ENCODE results near the gene KNSTRN. TPM values are rescaled to one million over a fixed set of nuclear protein-coding genes. Genes with fewer than 3 reads are reported as not detected.
A peak's percentile ranks its signal among the peaks of the same experiment; 100 is the strongest.

Gene KNSTRN
- total and polyA plus RNA-seq, 3 donors from 2014 or later, result 39.6 to 125 (median 66.9) TPM

- Histone ChIP-seq H3K4me1 (peaks cover 37% of the 10 kb centered on the region), H3K4me3 (peak overlapping the region; percentile 37 to 58), H3K27me3 (no peaks in the 10 kb centered on the region), H3K9me3 (no peaks in the 10 kb centered on the region), H3K27ac (peak overlapping the region in 1 of 2 donors; percentile 53), H3K36me3 (ENCODE audit: low read depth, missing control alignments) (no peaks in the 10 kb centered on the region)
- WGBS, 2 donors, result 17 to 29% methylated on average over 10 to 15 of the region's 15 CpGs
- DNase-seq, result no peak
- TF ChIP-seq, protein P1, sequence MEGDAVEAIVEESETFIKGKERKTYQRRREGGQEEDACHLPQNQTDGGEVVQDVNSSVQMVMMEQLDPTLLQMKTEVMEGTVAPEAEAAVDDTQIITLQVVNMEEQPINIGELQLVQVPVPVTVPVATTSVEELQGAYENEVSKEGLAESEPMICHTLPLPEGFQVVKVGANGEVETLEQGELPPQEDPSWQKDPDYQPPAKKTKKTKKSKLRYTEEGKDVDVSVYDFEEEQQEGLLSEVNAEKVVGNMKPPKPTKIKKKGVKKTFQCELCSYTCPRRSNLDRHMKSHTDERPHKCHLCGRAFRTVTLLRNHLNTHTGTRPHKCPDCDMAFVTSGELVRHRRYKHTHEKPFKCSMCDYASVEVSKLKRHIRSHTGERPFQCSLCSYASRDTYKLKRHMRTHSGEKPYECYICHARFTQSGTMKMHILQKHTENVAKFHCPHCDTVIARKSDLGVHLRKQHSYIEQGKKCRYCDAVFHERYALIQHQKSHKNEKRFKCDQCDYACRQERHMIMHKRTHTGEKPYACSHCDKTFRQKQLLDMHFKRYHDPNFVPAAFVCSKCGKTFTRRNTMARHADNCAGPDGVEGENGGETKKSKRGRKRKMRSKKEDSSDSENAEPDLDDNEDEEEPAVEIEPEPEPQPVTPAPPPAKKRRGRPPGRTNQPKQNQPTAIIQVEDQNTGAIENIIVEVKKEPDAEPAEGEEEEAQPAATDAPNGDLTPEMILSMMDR (IDR thresholded peaks at IDR 0.05), result no peak
- TF ChIP-seq POLR2A (IDR thresholded peaks at IDR 0.05), result no peak
- intact Hi-C loops (cut with DNase I; ENCODE audit: low total_unique reads), result no loop called here
Measured at GRCh38 chr15:40435710-40436089, 53.2 kb downstream of the KNSTRN start.

DNA sequence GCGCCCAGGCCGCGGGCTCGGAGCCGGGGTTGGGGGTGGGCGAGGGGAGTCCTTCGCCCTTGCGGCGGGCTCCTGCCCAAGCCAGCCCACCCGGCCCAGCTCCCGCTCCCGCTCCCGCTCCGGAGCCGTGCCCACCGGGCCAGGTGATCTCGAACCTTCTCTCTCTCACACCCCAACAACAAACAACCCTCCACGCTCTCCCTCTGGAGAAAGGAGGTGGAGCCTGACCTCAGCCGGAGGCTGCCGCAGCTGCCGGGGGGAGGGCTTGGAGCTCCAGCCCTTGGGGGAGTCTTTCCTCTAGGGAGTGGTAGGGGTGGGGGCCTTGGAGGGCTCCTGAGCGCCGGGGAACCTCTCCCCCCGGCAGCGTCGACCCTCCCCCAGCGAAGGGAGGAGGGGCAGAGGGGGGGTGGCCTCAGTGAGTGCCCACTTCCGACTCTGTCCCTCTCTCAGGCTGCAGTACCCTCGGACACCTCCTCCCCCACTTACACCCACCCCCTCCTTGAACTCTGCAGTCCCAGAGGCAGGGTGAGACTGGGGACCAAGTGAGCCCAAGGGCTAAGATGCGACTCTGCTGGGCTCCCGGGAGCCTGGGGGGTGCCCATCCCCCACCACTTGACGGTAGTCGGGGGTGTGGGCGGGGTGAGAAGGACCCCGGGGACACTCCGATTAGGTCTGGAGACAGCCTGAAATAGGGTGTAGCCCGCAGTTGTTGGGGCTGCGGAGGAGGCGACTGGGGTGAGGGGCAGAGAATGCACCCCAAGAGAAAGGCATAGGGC, 53.8 kb downstream of the KNSTRN start:
- H3K4me3 ChIP-seq, result peak overlapping the region; percentile 37 to 58
- DNase-seq, result no peak
- no peaks in the 10 kb centered on the region for H3K27me3 ChIP-seq
- intact Hi-C loops (cut with DNase I; ENCODE audit: low total_unique reads), result no loop called here
- no peaks in the 10 kb centered on the region for H3K9me3 ChIP-seq
- H3K36me3 ChIP-seq (ENCODE audit: low read depth, missing control alignments), result no peaks in the 10 kb centered on the region
- TF ChIP-seq POLR2A (IDR thresholded peaks at IDR 0.05), result no peak
- TF ChIP-seq, protein P1 (IDR thresholded peaks at IDR 0.05), result no peak
- H3K27ac ChIP-seq, result peak overlapping the region in 1 of 2 donors; percentile 53
- peaks cover 37% of the 10 kb centered on the region for H3K4me1 ChIP-seq
- 2% methylated on average over 12 to 30 of the region's 39 CpGs for whole genome bisulfite sequencing, 2 donors

DNA sequence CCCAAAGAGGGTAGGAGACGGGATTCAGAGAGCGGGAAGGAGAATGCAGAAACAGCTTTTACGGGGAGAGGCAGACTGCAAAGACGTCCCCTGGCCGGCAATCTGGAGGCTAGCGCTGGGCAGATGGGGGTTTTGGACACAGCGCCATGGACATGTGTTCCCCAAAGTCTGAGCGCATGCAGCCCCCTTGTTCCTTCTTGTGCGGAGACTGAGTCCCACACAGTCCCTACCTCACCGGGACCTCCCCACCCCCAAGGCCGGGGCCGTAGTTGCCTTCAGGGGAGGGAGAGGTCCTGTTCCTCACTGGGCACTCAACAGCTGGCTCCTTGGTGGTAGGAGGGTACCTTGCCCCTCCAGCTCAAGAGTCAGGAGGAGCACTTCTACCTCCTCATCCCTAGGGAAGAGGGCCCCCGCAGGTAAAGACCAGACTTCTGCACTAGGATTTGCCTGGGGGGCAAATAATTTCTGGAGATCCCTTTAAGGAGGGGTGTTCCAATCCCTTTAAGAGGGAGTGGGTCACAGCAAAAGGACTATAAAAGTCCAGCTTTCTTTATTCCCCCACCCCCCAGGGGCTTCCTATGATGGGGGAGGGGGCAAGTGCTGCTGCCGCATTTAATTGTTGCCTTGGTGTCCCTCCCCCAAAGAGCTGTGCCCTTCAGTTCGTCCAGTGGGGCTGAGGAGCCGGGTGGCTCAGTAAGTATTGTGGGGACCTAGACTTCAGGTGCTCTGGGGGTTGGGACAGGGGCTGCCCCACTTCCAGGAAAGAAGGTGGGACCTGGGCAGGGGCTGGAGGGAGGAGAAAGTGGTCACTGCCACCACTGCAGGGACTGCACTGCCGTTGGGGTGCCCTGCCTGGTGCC, 54.6 kb downstream of the KNSTRN start:
- TF ChIP-seq POLR2A (IDR thresholded peaks at IDR 0.05), result no peak
- TF ChIP-seq, protein P1 (IDR thresholded peaks at IDR 0.05), result no peak
- DNase-seq, result no peak
- H3K27me3 ChIP-seq, result no peaks in the 10 kb centered on the region

DNA sequence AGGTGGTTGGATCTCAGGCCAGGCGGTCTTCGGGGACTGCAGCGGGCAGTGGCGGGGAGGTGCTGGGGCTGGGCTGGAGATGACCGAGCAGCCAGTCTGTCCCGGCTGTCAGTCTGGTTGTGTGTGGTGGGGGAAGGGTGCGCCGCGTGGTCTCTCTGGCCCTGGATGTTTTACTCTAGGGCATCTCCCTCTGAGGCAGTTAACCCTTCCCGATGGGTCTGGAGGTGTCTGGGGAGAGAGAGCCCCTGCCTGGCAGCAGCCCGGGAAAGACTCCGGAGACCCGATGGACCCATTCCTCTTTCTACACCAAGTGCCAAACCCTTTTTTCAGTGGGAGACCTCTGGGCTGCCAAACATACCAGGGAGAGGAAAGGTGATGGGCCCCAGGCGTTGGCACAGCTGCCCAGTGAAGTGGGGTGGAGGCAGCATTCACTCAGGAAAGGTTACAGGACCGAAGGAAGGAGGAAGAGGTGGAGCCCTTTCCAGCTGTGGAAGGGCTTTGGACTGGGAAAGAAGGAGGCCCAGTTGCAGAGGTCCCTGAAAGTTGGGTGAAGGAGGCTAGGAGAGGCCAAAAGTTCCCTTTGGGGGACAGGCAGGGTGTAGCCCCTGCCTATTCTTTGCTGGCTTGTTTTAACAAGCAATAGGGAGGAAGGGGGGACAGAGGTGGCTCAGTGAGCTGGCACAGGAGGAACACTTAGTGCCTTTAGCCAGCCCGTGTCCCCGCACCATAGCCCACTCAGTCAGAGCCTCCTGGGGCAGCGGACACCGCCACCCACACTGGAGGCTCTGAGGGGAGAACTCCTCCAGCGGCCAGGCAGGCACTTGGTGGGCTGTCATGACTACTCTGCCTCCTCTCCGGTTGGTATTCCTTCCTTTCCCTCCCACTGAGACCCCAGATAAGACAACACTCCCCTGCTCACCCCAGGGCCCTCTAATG, 55.5 kb downstream of the KNSTRN start:
- Histone ChIP-seq H3K4me1 (peaks cover 45% of the 10 kb centered on the region), H3K27me3 (no peaks in the 10 kb centered on the region), H3K36me3 (ENCODE audit: low read depth, missing control alignments) (no peaks in the 10 kb centered on the region), H3K9me3 (no peaks in the 10 kb centered on the region), H3K4me3 (no peak overlapping the region), H3K27ac (peak overlapping the region; percentile 62 to 73)
- intact Hi-C loops (cut with DNase I; ENCODE audit: low total_unique reads), result no loop called here
- TF ChIP-seq, protein P1 (IDR thresholded peaks at IDR 0.05), result no peak
- no peak for TF ChIP-seq POLR2A (IDR thresholded peaks at IDR 0.05)
- WGBS, 2 donors, result 65 to 68% methylated on average over 21 of the region's 21 CpGs
- peak; percentile 46 for DNase-seq

More for the DNA sequence above, 54.6 kb downstream of the KNSTRN start:
- H3K36me3 ChIP-seq (ENCODE audit: low read depth, missing control alignments), result no peaks in the 10 kb centered on the region
- peak overlapping the region; percentile 15 to 62 for H3K27ac ChIP-seq
- no peaks in the 10 kb centered on the region for H3K9me3 ChIP-seq
- intact Hi-C loops (cut with DNase I; ENCODE audit: low total_unique reads), result no loop called here
- WGBS, 2 donors, result 10 to 19% methylated on average over 8 to 16 of the region's 17 CpGs
- peaks cover 37% of the 10 kb centered on the region for H3K4me1 ChIP-seq
- H3K4me3 ChIP-seq, result peak overlapping the region; percentile 37 to 58
